Left forelimb (tissue), 1 donor: ENCODE results near the gene ANXA7.
"Not testable (repeated sequence)": the region's sequence is repeated elsewhere in the genome, so short reads cannot be mapped to it uniquely, and the experiment has no call there.

ENCODE experiments used
- DNase-seq: peaks from one replicate; pipeline ENCODE4 v3.0.0-alpha.2; 2018; ENCODE audit warnings: low spot score

ANXA7 gene

DNA sequence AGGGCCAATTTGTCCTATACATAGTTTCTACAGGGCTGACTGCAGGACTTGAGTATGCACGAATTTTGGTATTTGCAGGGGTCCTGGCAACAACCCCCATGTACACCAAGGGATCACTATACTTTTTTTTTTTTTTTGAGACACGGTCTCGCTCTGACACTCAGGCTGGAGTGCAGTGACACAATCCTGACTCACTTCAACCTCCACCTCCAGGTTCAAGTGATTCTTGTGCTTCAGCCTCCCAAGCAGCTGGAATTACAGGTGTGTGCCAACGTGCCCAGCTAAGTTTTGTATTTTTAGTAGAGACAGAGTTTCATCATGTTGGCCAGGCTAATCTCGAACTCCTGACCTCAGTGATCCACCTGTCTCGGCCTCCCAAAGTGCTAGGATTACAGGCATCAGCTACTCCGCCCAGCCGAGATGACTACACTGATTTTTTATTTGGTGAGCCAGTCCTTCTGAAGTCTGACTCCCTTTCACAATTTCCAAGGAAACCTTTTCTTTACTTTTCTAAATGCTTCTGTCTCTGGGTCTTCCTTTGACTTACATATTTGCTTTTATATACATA is 75.0 kb downstream of the ANXA7 start:
- DNase-seq: no peak

GRCh38 chr10:73333202-73333601 is 80.7 kb downstream of the ANXA7 start:
- no peak for DNase-seq

GRCh38 chr10:73332379-73332778 is 81.5 kb downstream of the ANXA7 start:
- DNase-seq: no peak

- not testable (repeated sequence) for DNase-seq
Measured at GRCh38 chr10:73328523-73328922, 85.3 kb downstream of the ANXA7 start.

GRCh38 chr10:73325290-73325689 is 88.6 kb downstream of the ANXA7 start:
- DNase-seq: not testable (repeated sequence)
